ENCODE data around the gene SSR1.
A peak's percentile ranks its signal among the peaks of the same experiment; 100 is the strongest.

The SSR1 gene

DNA sequence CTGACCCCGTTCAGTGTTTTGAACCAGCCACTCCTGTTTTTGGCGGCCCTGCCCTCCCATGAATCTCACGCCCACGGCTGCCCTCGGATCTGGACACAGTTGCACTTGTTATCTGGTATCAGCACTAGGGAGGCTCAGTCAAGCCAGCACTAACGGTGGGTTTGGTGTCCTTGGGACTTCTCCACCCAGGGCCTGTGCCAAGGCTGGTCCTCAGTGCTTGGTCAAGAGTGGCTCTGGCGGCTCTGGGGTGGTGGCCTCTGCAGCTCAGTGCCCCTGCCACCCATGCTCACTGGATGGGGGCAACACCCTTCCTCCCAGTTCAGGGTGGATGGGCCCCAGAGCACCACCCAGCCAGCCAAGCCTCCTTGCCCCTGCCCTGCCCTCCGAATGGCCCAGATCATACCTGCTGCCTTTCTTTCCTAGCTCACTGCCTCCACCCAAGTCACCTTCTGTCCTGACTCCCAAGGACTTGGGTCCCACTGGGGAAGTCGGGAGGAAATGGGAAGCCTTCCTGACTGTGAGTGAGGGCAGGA, 54.7 kb downstream of the SSR1 start:
- DNase-seq (ENCODE audit: low spot score), result no peak

DNA sequence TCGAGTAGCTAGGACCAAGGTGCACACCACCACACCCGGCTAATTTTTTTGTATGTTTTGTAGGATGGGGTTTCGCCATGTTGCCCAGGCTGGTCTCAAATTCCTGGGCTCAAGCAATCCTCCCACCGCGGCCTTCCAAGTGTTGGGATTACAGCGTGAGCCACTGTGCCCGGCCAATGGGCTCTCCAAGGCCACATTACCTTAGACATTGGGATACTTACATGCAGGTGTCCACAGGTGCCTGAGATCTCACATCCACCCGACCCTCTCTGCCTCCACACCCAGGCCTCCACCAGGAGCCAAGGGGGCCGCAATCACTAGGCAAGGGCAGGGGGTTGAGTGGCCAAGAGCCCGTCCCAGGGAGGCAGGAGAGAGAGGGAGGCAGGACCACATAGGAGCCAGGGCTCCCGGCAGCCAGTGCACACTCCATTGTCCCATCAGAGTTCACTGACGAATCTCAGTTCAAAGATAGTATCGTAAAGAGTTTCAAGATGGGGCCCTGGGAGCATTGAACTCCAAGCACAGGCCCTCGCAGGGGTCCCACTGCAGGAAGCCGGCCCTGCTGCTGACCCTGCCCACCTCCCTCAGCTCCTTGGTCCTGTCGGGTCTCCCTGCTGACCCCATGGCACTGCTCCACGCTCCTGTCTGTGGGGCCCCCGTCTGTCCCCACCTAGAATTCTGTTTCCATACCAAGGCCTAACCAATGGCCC, 55.3 kb downstream of the SSR1 start:
- DNase-seq (ENCODE audit: low spot score), result no peak

GRCh38 chr6:7256785-7257184, 56.2 kb downstream of the SSR1 start:
- no peak for DNase-seq (ENCODE audit: low spot score)

GRCh38 chr6:7255918-7256317, 57.1 kb downstream of the SSR1 start:
- no peak for DNase-seq (ENCODE audit: low spot score)

GRCh38 chr6:7254980-7255835, 57.8 kb downstream of the SSR1 start:
- no peak for DNase-seq (ENCODE audit: low spot score)

DNA sequence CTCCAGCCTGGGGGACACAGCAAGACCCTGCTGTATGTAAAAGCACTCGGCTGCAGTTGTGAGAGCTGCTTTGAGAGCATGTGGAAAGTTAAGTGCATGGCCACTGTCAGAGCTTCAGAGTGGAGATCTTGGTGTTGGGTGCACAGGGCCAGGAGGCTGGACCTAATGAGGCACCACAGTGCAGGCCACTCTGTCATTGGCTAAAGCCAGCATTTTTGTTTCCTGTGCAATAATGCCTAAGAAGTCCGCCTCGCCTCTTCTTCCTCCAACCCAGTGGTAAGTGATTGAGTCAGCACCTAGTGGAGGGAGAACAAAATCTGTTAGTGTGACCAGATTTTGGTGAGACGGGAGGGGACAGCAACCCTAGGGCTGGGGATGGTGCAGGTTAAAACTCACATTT, 60.6 kb downstream of the SSR1 start:
- no peak for DNase-seq (ENCODE audit: low spot score)

DNA sequence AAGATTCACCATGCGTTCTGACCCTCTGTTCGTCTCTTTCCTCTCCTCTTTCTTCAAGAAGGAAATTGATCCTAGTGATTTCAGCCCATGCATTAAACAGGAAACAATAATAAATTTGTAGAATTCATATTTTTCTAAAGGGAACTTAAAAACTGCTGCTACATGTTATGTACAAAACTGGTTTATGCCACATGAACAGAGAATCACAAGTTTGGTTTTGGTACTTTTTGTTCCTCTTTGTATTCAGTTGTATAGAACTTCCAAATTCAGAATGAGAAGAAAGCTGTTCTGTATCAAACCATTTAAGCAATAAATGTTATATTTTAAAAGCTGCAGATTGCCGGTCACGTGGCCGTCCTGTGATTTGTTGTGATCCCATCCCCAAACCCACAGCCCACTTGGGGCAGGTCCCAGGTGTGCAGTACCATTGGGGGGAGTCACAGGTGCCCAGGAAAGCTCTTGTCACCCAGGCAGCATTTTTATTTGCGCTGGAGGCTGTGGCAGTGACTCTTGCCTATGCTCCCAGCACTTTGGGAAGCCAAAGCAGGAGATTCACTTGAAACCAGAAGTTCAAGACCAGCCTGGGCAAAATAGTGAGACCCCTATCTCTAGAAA, 61.2 kb downstream of the SSR1 start:
- no peak for DNase-seq (ENCODE audit: low spot score)

GRCh38 chr6:7250812-7251211, 62.2 kb downstream of the SSR1 start:
- no peak for DNase-seq (ENCODE audit: low spot score)

DNA sequence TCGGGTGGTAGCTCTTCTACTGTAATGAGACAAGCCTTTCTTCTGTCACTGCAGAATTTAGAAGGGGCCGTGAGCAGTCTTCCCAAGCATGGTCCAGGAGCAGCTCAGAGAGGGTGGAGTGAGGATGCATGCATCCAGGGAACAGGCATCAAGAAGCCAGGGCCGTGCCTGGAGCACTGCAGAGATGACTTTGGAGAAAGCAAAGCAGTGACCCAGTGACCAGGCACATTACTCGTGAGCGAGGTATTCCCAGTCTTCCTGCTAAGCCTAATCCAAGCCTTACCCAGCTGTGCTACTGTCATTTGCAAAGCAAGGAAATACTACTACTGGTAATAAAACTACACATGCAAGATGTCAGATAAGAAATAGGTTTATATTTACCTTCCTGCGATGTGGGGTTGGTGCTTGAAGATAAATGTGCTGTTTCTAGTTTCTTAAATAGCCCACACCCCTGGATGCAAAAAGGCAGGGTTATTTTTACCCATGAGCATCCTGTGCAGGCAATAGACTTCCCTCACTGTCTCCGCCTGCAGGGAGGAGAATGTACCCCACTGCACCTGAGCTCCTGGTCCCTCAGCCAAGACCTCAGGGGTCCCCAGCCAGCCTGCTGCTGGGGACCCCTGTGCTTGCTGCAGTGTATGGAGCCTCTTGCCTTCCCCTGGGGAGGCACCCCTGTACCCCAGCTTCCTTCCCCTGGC, 62.9 kb downstream of the SSR1 start:
- DNase-seq (ENCODE audit: low spot score), result no peak

DNA sequence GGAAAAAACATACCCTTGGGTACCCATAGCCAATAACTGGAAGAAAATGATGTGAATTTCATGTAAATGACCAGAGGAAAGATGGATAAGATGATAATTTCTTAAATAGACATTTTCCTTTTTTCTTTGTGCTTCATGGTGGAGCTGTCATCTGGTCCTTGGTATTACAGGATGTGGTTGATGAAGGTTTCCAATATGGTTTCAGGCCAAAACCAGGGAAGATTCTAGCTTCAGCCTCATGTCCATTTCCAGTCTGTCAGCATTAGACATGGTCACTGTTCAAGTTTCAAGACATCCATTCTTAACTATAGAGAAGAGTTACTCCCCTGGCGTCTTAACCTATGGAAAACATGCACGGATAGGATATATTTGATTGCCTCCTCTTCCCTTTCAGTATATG, 63.6 kb downstream of the SSR1 start:
- no peak for DNase-seq (ENCODE audit: low spot score)

GRCh38 chr6:7247828-7248227, 65.2 kb downstream of the SSR1 start:
- DNase-seq (ENCODE audit: low spot score), result no peak

DNA sequence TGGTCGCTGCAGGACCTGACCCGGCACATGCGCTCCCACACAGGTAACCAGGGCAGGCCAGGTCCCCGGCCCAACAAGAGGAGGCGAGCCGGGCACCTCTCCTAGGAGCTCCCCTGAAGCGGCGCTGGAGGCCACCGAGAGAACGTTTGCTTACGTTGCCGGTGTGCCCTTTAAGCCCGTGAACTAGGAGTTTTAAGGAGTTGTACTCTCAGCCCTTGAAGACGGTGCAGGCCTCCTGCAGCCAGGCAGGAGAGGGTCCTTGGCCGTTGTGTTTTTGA, 65.9 kb downstream of the SSR1 start:
- DNase-seq (ENCODE audit: low spot score), result no peak

DNA sequence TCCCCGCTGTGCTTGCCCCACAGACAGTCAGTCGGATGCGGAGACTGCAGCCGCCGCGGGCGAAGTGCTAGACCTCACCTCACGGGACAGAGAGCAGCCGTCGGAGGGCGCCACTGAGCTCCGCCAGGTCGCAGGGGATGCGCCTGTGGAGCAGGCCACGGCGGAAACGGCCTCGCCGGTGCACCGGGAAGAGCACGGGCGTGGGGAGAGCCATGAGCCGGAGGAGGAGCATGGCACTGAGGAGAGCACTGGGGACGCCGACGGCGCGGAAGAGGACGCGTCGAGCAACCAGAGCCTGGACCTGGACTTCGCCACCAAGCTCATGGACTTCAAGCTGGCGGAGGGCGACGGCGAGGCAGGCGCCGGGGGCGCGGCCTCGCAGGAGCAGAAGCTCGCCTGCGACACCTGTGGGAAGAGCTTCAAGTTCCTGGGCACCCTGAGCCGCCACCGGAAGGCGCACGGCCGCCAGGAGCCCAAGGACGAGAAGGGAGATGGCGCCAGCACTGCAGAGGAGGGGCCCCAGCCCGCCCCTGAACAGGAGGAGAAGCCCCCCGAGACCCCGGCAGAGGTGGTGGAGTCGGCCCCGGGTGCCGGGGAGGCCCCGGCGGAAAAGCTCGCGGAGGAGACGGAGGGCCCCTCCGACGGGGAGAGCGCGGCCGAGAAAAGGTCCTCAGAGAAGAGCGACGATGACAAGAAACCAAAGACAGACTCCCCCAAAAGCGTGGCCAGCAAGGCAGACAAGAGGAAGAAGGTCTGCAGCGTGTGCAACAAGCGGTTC, 66.4 kb downstream of the SSR1 start:
- no peak for DNase-seq (ENCODE audit: low spot score)

DNA sequence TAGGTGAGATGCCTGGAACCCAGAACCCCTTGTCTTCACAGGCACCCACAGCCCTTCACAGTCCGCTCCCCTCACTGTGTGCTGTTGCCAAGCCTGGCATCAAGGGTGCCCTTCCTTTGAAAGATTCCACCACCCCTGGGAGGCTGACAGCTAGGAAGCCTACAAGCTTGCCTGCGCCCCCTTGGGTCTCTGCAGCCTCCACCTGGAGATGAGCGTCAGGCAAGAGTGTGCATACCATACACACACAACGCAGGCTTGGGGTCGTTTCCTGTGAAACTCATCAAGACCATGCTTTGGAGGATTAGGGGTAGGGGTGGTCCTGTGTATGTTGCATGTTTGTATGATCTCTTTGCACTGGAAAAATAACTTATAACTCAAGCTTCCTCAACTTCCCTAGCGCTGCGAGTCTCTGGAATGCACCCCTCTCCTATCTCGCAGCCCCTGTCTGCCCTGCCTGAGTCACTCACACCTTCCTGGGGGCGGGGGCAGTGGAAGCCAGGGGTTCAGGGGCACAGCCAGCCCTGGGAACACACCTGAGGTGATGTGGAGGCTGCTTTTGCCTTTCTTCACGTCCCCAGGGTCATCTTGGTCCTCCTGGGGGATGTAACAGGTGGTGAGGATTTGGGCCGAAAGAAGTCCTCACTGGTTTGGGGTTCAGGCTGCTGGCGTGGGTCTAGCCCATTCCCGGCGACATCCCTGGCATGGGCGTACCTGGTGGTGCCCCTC, 67.2 kb downstream of the SSR1 start:
- DNase-seq (ENCODE audit: low spot score), result no peak

GRCh38 chr6:7243179-7243981, 69.6 kb downstream of the SSR1 start:
- DNase-seq (ENCODE audit: low spot score), result peak; percentile 51

- DNase-seq (ENCODE audit: low spot score), result no peak
Measured at GRCh38 chr6:7242835-7243178, 70.2 kb downstream of the SSR1 start.

- DNase-seq (ENCODE audit: low spot score), result peak; percentile 81
Measured at GRCh38 chr6:7241709-7242645, 71.0 kb downstream of the SSR1 start.

GRCh38 chr6:7241160-7241559, 71.8 kb downstream of the SSR1 start:
- DNase-seq (ENCODE audit: low spot score), result no peak

- no peak for DNase-seq (ENCODE audit: low spot score)
Measured at GRCh38 chr6:7240351-7240750, 72.6 kb downstream of the SSR1 start.

Data from SW480 (cell line).